ENCODE results near the gene PRDX3.

PRDX3 gene

DNA sequence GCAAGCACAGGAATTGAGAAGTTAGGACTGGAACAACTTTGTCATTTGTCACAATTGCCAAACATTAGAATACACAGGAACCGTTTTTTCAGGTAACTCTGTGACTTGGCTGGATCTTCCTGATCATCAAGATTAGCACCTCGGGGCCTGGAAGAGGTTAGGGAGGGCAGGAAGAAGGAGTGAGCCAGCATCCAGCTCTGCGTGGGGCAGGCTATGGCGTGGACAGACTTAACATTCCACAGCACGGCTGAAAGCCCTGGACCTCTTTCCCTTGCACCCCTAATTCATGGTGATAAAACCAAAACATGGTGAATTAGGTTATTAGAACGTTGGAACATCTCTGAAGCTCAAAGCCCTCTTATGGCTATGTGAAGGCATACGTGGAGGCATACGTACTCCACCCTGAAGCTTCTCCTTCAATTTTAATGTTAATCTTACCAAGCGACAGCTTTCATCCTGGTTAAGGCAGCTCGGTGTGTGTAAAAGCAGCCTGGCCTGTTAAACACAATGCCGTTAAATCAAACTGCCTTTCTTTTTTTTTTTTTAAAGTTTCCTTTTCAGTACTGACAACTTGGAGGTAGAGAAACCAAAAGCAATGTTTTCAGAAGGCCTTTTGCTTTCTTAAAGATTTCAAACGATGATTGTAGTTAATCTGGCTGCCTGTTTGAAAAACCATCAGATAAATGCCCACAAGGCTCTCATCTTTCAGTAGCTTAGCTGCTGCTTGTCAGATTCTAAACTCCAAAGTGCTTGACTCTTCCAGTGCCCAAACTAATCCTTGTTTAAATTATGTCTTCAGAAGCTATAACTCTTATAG, 33.2 kb upstream of the PRDX3 start:
- no peak for DNase-seq (ENCODE audit: low read depth)
- no peak overlapping the region for H3K4me3 ChIP-seq (ENCODE audit: control insufficient read depth, low read depth, low read length)
- TF ChIP-seq, protein P1, sequence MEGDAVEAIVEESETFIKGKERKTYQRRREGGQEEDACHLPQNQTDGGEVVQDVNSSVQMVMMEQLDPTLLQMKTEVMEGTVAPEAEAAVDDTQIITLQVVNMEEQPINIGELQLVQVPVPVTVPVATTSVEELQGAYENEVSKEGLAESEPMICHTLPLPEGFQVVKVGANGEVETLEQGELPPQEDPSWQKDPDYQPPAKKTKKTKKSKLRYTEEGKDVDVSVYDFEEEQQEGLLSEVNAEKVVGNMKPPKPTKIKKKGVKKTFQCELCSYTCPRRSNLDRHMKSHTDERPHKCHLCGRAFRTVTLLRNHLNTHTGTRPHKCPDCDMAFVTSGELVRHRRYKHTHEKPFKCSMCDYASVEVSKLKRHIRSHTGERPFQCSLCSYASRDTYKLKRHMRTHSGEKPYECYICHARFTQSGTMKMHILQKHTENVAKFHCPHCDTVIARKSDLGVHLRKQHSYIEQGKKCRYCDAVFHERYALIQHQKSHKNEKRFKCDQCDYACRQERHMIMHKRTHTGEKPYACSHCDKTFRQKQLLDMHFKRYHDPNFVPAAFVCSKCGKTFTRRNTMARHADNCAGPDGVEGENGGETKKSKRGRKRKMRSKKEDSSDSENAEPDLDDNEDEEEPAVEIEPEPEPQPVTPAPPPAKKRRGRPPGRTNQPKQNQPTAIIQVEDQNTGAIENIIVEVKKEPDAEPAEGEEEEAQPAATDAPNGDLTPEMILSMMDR (conservative IDR thresholded peaks at IDR 0.05; ENCODE audit: control insufficient read depth, insufficient read depth, low read depth, low read length) = no peak

DNA sequence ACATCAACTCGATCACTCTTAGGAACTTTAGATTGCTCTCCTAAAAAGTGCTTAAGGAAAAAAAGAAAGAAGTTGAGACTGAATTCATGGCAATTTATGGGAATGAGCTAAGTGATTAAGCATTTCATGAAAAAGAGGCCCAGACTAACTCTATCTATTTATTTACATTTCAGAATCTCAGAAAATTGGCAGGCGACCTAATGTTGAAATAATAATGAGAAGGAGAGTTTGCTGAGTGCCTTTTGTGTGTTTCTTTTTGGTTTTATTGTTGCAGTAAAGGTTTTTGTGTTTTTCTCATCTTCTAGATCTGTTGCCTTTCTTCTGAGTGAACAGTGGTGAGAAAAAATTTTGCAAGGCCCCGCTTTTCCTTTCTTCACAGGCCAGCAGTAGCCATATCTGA, 32.6 kb upstream of the PRDX3 start:
- H3K4me3 ChIP-seq (ENCODE audit: control insufficient read depth, low read depth, low read length) = no peak overlapping the region
- TF ChIP-seq, protein P1 (conservative IDR thresholded peaks at IDR 0.05; ENCODE audit: control insufficient read depth, insufficient read depth, low read depth, low read length) = no peak
- DNase-seq (ENCODE audit: low read depth) = peak; percentile 46

DNA sequence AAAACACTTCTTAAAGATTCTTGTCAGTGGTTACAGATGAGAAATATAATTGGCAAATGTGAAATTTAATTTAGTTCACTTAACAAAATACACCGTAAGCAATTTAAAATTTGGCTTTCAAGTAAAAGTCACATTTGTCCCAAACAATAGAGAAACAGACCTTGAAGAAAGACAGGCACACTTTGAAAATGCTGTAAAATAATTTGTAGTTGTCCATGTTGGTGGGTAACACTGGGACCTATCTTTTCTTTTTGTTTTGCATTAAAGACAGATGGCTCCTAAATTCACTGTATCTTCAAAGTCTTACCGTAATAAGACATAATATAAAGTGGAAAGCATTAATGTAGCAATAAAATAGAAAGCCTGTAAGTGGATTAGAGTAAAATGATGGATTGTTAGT, 32.0 kb upstream of the PRDX3 start:
- TF ChIP-seq, protein P1 (conservative IDR thresholded peaks at IDR 0.05; ENCODE audit: control insufficient read depth, insufficient read depth, low read depth, low read length) = no peak
- H3K4me3 ChIP-seq (ENCODE audit: control insufficient read depth, low read depth, low read length) = no peak overlapping the region
- DNase-seq (ENCODE audit: low read depth) = no peak

DNA sequence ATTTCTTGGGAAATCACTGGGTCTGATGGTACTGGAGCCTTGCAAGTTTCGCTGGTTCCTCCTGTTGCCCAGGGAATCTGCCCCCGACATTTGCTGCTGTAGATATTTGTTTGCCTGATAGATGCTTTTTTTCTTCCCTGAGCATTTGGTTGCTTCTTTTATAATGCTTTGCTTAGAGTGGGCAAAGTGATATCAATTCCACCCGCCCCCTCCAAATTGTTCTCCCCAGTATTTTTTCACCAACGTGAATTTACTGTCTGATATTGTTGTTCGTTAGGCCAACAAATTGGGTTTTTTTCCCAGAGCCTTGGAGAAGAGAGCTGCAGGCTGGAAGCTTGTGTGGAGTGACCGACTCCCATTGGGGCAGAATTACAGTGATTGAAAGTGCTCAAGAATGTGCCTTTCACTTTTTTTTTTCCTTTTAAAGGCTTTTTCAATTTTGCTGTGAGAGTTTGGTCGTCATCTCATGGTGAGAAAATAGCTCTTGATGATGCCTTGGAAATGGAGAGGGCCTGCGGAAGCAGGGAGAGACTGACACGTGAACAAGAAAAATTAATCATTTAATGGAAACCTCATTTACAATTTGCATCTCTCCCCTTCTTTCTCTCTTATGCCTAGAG, 31.2 kb upstream of the PRDX3 start:
- TF ChIP-seq, protein P1 (conservative IDR thresholded peaks at IDR 0.05; ENCODE audit: control insufficient read depth, insufficient read depth, low read depth, low read length) = no peak
- DNase-seq (ENCODE audit: low read depth) = no peak
- no peak overlapping the region for H3K4me3 ChIP-seq (ENCODE audit: control insufficient read depth, low read depth, low read length)

DNA sequence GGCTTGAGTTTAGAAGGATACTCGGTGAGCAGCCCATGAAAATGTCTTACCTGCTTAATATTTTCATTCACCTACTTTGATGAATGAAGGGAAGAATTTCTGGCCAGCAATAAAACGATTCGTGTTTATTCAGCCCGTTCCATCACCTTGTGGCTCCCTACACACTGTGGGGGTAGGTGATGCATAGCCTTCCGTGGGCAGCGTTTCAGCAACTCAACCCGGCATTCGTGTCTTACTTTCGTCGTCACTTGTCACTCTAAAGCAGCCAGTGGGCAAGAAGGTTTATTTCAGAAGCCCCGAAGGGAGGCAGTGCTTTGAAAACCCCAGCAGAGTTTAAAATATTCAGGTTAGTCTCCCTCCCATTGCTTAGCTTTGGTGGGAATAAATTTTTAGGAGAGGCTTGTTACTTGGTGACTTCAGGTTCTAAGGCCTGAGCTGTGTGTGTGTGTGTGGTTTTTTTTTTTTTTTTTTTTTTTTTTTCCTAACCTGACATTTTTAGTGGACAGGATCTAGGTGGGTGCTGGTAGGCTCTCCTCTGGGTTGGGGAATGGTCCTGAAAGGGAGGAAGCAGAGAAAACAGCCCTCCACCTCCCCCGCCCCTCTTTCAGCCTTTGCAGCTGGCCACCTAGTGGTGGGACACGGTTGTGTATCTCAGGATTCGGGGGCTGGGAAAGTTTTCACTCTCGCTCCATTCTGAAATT, 30.6 kb upstream of the PRDX3 start:
- peak overlapping the region; percentile 79 for H3K4me3 ChIP-seq (ENCODE audit: control insufficient read depth, low read depth, low read length)
- TF ChIP-seq, protein P1 (conservative IDR thresholded peaks at IDR 0.05; ENCODE audit: control insufficient read depth, insufficient read depth, low read depth, low read length) = peak; percentile 89
- peak; percentile 55 for DNase-seq (ENCODE audit: low read depth)

DNA sequence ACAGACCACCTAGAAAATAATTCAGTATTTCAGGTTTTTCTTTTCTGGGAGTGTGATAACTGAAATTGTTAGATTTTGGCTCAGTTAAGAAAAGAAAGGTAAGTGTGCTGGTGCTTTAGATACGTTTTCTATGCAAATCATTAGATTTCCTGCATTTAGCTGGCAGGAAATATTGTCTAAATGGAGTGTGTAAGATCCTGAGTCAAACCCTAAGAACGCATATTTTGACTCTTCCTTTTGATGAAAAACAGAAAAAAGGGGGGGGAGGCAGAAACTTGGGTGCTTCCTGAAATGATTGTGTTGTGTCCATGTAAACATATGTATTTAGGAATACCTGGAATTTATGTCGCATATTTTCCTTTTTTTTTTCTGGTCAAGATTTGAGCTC, 29.9 kb upstream of the PRDX3 start:
- H3K4me3 ChIP-seq (ENCODE audit: control insufficient read depth, low read depth, low read length) = peak overlapping the region; percentile 79
- TF ChIP-seq, protein P1 (conservative IDR thresholded peaks at IDR 0.05; ENCODE audit: control insufficient read depth, insufficient read depth, low read depth, low read length) = no peak
- peak; percentile 55 for DNase-seq (ENCODE audit: low read depth)

Measured in fibroblast of mammary gland (primary cell).